Neural cell (in vitro differentiated cells): Measurements from ENCODE around the gene SLC35B4. TPM values are rescaled to one million over a fixed set of nuclear protein-coding genes. Genes with fewer than 3 reads are reported as not detected.

Experiments
- H2AFZ ChIP-seq: fragments of 200-600, 300-800 bp; sonication (generic), shearing (Covaris generic); 2 replicates; pipeline ENCODE4 v1.6.0; 2014; ENCODE audit warnings: low read depth, mild to moderate bottlenecking, antibody characterized with exemption, low read length, moderate library complexity
- H3F3A ChIP-seq: fragments of 200-600 bp; shearing (Covaris generic); 2 replicates; pipeline ENCODE4 v1.6.1; 2016; ENCODE audit warnings: mild to moderate bottlenecking, moderate library complexity, mixed read lengths, antibody characterized with exemption, low read length; ENCODE audit not compliant: insufficient read depth, poor library complexity, severe bottlenecking
- H3K27ac ChIP-seq: fragments of 200-600, 300-800 bp; sonication (generic), shearing (Covaris generic); 2 replicates; pipeline ENCODE4 v1.5.1; 2014; ENCODE audit warnings: mild to moderate bottlenecking, low read length, moderate library complexity
- H3K27me3 ChIP-seq: fragments of 300-800, 200-600 bp; sonication (generic), shearing (Covaris generic); 2 replicates; pipeline ENCODE4 v1.6.0; 2014; ENCODE audit warnings: mild to moderate bottlenecking, low read depth, low read length, moderate library complexity; ENCODE audit not compliant: insufficient read depth
- H3K36me3 ChIP-seq: fragments of 300-800, 200-600 bp; sonication (generic), shearing (Covaris generic); 2 replicates; pipeline ENCODE4 v1.5.1; 2014; ENCODE audit warnings: mild to moderate bottlenecking, antibody characterized with exemption, low read length, moderate library complexity; ENCODE audit not compliant: insufficient read depth
- H3K4me2 ChIP-seq: fragments of 300-800, 200-600 bp; sonication (generic), shearing (Covaris generic); 2 replicates; pipeline ENCODE4 v1.6.0; 2014; ENCODE audit warnings: mild to moderate bottlenecking, low read length
- H3K4me3 ChIP-seq: fragments of 300-800, 200-600 bp; sonication (generic), shearing (Covaris generic); 2 replicates; pipeline ENCODE4 v1.5.1; 2014; ENCODE audit warnings: mild to moderate bottlenecking, low read length, moderate library complexity
- H3K79me2 ChIP-seq: fragments of 200-600 bp; shearing (Covaris generic); replicated peaks from 2 replicates; pipeline ENCODE4 v1.6.0; 2014; ENCODE audit warnings: mild to moderate bottlenecking, low read length, moderate library complexity; ENCODE audit not compliant: insufficient read depth
- H3K9ac ChIP-seq: fragments of 300-800, 200-600 bp; sonication (generic), shearing (Covaris generic); 2 replicates; pipeline ENCODE4 v1.6.1; 2016; ENCODE audit warnings: mild to moderate bottlenecking, low read length, mixed read lengths
- H3K9me2 ChIP-seq: fragments of 200-600 bp; shearing (Covaris generic); 2 replicates; pipeline ENCODE4 v1.6.1; 2016; ENCODE audit warnings: mild to moderate bottlenecking, low read length, mixed read lengths; ENCODE audit not compliant: insufficient read depth
- H3K9me3 ChIP-seq: fragments of 200-600, 300-800 bp; sonication (generic), shearing (Covaris generic); 2 replicates; pipeline ENCODE4 v1.6.1; 2016; ENCODE audit warnings: mild to moderate bottlenecking, mixed run types, low read length, moderate library complexity, mixed read lengths
- H4K20me1 ChIP-seq: fragments of 200-600 bp; shearing (Covaris generic); 2 replicates; pipeline ENCODE4 v1.6.1; 2016; ENCODE audit warnings: mild to moderate bottlenecking, mixed run types; ENCODE audit not compliant: insufficient read depth
- EP300 ChIP-seq: fragments of 450-650 bp; conservative IDR thresholded peaks from 2 replicates; pipeline ENCODE4 v1.6.1; 2014; ENCODE audit warnings: antibody characterized with exemption, mild to moderate bottlenecking, moderate library complexity; ENCODE audit not compliant: poor library complexity, severe bottlenecking
- EZH2 ChIP-seq: fragments of 200-600, 300-800 bp; shearing (Covaris generic), sonication (generic); IDR thresholded peaks from 2 replicates; pipeline ENCODE4 v1.6.1; 2014; ENCODE audit warnings: antibody characterized with exemption, low read length, borderline replicate concordance, mild to moderate bottlenecking; ENCODE audit not compliant: insufficient read depth, poor library complexity, severe bottlenecking
- MXI1 ChIP-seq: fragments of 450-650 bp; conservative IDR thresholded peaks from 2 replicates; pipeline ENCODE4 v1.6.1; 2014; ENCODE audit warnings: antibody characterized with exemption, mild to moderate bottlenecking; ENCODE audit not compliant: poor library complexity, severe bottlenecking
- POLR2AphosphoS5 ChIP-seq: IDR thresholded peaks from 2 replicates; pipeline ENCODE4 v1.6.1; 2012
- RAD21 ChIP-seq: fragments of 450-650 bp; conservative IDR thresholded peaks from 2 replicates; pipeline ENCODE4 v1.6.1; 2014; ENCODE audit warnings: antibody characterized with exemption, mild to moderate bottlenecking, moderate library complexity
- SMC3 ChIP-seq: fragments of 450-650 bp; conservative IDR thresholded peaks from 2 replicates; pipeline ENCODE4 v1.6.1; 2014; ENCODE audit warnings: antibody characterized with exemption, mild to moderate bottlenecking, moderate library complexity; ENCODE audit not compliant: poor library complexity
- TAF1 ChIP-seq: IDR thresholded peaks from 2 replicates; pipeline ENCODE4 v1.6.1; 2012; ENCODE audit warnings: low read depth
- polyA plus RNA-seq: library from polyadenylated mRNA; depleted of rRNA; stranded (reverse); fragments of >200 nt; gene quantifications from 2 replicates; pipeline ENCODE4 v1.2.3, GENCODE V29; 2014
- TF ChIP-seq, protein P1 (sequence below): fragments of 450-650 bp; IDR thresholded peaks from 2 replicates; pipeline ENCODE4 v1.5.1; 2014; ENCODE audit warnings: antibody characterized with exemption, mild to moderate bottlenecking, moderate library complexity; ENCODE audit not compliant: poor library complexity, severe bottlenecking
- TF ChIP-seq, protein P2 (sequence below): IDR thresholded peaks from 2 replicates; pipeline ENCODE4 v1.6.1; 2012; ENCODE audit warnings: borderline replicate concordance

Gene SLC35B4
- polyA plus RNA-seq, 1 donor from 2014 or later: 30.1 TPM

DNA sequence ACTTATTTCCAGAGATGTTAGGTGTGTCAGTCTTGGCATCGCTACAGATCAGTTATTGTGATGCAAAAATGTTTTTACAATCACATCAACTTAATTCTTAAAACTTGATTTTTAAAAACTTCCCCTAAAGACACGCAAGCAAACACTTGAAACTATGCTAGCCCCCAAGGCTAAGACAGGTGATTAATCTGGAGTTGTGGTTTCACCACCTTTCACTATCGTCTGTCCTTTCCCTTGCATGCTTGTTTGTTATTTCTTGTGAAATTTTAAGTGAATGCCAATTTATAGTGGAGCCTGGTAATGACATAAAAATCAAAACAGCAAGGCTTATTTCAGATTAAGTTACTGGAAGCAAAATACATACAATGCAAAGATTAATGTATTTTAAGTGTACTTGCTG is 70.4 kb downstream of the SLC35B4 start:
- no peak overlapping the region for H2AFZ ChIP-seq
- H3K27ac ChIP-seq: no peak overlapping the region

DNA sequence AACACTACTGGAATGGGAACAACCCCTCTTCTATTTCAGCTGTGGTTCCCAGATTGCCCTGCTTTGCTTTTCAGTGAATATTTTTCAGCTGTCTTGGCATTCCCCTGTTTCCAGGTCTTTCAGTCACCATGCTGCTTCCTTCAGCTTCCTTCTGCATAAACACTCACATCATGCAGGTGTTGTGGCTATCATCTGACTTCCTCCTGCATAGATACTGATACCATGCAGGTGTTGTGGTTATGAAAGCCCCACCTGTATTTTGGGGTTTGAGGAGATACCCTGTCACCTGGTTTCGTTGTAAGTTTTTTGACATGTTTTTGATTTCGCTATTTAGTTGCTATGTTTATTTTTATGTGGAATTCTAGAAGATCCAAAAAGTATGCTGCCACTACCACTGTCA is 71.5 kb downstream of the SLC35B4 start:
- H3K4me2 ChIP-seq: no peak overlapping the region
- TF ChIP-seq EP300 (no peak), EZH2 (no peak), SMC3 (no peak), MXI1 (no peak), RAD21 (no peak), TAF1 (no peak), POLR2AphosphoS5 (no peak)
- TF ChIP-seq, protein P1, sequence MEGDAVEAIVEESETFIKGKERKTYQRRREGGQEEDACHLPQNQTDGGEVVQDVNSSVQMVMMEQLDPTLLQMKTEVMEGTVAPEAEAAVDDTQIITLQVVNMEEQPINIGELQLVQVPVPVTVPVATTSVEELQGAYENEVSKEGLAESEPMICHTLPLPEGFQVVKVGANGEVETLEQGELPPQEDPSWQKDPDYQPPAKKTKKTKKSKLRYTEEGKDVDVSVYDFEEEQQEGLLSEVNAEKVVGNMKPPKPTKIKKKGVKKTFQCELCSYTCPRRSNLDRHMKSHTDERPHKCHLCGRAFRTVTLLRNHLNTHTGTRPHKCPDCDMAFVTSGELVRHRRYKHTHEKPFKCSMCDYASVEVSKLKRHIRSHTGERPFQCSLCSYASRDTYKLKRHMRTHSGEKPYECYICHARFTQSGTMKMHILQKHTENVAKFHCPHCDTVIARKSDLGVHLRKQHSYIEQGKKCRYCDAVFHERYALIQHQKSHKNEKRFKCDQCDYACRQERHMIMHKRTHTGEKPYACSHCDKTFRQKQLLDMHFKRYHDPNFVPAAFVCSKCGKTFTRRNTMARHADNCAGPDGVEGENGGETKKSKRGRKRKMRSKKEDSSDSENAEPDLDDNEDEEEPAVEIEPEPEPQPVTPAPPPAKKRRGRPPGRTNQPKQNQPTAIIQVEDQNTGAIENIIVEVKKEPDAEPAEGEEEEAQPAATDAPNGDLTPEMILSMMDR: no peak
- TF ChIP-seq, protein P2, sequence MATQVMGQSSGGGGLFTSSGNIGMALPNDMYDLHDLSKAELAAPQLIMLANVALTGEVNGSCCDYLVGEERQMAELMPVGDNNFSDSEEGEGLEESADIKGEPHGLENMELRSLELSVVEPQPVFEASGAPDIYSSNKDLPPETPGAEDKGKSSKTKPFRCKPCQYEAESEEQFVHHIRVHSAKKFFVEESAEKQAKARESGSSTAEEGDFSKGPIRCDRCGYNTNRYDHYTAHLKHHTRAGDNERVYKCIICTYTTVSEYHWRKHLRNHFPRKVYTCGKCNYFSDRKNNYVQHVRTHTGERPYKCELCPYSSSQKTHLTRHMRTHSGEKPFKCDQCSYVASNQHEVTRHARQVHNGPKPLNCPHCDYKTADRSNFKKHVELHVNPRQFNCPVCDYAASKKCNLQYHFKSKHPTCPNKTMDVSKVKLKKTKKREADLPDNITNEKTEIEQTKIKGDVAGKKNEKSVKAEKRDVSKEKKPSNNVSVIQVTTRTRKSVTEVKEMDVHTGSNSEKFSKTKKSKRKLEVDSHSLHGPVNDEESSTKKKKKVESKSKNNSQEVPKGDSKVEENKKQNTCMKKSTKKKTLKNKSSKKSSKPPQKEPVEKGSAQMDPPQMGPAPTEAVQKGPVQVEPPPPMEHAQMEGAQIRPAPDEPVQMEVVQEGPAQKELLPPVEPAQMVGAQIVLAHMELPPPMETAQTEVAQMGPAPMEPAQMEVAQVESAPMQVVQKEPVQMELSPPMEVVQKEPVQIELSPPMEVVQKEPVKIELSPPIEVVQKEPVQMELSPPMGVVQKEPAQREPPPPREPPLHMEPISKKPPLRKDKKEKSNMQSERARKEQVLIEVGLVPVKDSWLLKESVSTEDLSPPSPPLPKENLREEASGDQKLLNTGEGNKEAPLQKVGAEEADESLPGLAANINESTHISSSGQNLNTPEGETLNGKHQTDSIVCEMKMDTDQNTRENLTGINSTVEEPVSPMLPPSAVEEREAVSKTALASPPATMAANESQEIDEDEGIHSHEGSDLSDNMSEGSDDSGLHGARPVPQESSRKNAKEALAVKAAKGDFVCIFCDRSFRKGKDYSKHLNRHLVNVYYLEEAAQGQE: no peak
- no peaks in the 10 kb centered on the region for H3K36me3 ChIP-seq

More for the DNA sequence above, 70.4 kb downstream of the SLC35B4 start:
- Histone ChIP-seq H4K20me1 (no peaks in the 10 kb centered on the region), H3F3A (no peaks in the 10 kb centered on the region), H3K4me3 (no peak overlapping the region), H3K9me2 (no peaks in the 10 kb centered on the region), H3K79me2 (no peaks in the 10 kb centered on the region), H3K27me3 (no peaks in the 10 kb centered on the region), H3K36me3 (no peaks in the 10 kb centered on the region), H3K9me3 (no peaks in the 10 kb centered on the region), H3K9ac (no peak overlapping the region), H3K4me2 (no peak overlapping the region)
- no peak for TF ChIP-seq TAF1
- no peak for TF ChIP-seq SMC3
- TF ChIP-seq POLR2AphosphoS5: no peak
- TF ChIP-seq, protein P1: no peak
- no peak for TF ChIP-seq EZH2
- no peak for TF ChIP-seq RAD21
- TF ChIP-seq MXI1: no peak
- TF ChIP-seq EP300: no peak
- TF ChIP-seq, protein P2: no peak

More for the DNA sequence above, 71.5 kb downstream of the SLC35B4 start:
- no peaks in the 10 kb centered on the region for H3K9me3 ChIP-seq
- no peak overlapping the region for H2AFZ ChIP-seq
- no peaks in the 10 kb centered on the region for H3K9me2 ChIP-seq
- H3K9ac ChIP-seq: no peak overlapping the region
- no peak overlapping the region for H3K27ac ChIP-seq
- no peak overlapping the region for H3K4me3 ChIP-seq
- H3K79me2 ChIP-seq: no peaks in the 10 kb centered on the region
- no peaks in the 10 kb centered on the region for H4K20me1 ChIP-seq
- H3F3A ChIP-seq: no peaks in the 10 kb centered on the region
- H3K27me3 ChIP-seq: no peaks in the 10 kb centered on the region
